Measurements from ENCODE around the gene COG5.

The COG5 gene

GRCh38 chr7:107453388-107453787 lies 110.3 kb downstream of the COG5 start:
- Histone ChIP-seq H3K27ac (no peak overlapping the region), H4K20me1 (ENCODE audit: insufficient read depth) (no peaks in the 10 kb centered on the region), H3K9ac (no peak overlapping the region), H3K4me3 (IDR thresholded peaks at IDR 0.05; ENCODE audit: insufficient read depth, low read depth, low read length) (no peak overlapping the region), H2AFZ (ENCODE audit: low read depth) (no peak overlapping the region), H3K36me3 (ENCODE audit: insufficient read depth) (no peaks in the 10 kb centered on the region), H3K79me2 (ENCODE audit: insufficient read depth, low read depth) (no peaks in the 10 kb centered on the region), H3K4me2 (no peak overlapping the region), H3K4me1 (ENCODE audit: low read depth, poor library complexity, severe bottlenecking) (peaks cover 6% of the 10 kb centered on the region), H3K27me3 (ENCODE audit: insufficient read depth, low read depth) (no peaks in the 10 kb centered on the region)
- TF ChIP-seq, protein P1, sequence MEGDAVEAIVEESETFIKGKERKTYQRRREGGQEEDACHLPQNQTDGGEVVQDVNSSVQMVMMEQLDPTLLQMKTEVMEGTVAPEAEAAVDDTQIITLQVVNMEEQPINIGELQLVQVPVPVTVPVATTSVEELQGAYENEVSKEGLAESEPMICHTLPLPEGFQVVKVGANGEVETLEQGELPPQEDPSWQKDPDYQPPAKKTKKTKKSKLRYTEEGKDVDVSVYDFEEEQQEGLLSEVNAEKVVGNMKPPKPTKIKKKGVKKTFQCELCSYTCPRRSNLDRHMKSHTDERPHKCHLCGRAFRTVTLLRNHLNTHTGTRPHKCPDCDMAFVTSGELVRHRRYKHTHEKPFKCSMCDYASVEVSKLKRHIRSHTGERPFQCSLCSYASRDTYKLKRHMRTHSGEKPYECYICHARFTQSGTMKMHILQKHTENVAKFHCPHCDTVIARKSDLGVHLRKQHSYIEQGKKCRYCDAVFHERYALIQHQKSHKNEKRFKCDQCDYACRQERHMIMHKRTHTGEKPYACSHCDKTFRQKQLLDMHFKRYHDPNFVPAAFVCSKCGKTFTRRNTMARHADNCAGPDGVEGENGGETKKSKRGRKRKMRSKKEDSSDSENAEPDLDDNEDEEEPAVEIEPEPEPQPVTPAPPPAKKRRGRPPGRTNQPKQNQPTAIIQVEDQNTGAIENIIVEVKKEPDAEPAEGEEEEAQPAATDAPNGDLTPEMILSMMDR (conservative IDR thresholded peaks at IDR 0.05; ENCODE audit: low read depth, low read length) = no peak

- TF ChIP-seq, protein P1 (conservative IDR thresholded peaks at IDR 0.05; ENCODE audit: low read depth, low read length) = no peak
- H3K27ac ChIP-seq = no peak overlapping the region
- H2AFZ ChIP-seq (ENCODE audit: low read depth) = no peak overlapping the region
Measured at GRCh38 chr7:107450970-107451369, 112.8 kb downstream of the COG5 start.

DNA sequence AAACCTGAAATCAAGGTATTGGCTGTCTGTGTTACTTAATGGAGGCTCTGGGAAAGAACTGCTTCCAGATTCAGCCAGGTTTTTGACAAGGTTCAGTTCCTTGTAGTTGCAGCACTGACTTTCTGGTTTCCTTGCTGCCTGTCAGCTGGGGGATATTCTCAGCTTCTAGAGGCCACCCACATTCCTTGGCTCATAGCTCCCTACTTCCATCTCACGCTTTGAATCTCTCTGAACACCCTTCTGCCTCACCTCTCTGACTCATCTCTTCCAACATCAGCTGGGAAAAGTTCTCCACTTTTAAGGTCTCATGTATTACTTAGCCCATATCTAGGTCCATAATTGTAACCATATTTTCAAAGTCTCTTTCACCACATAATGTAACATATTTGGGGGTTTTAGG lies 116.7 kb downstream of the COG5 start:
- no peaks in the 10 kb centered on the region for H4K20me1 ChIP-seq (ENCODE audit: insufficient read depth)
- H3K4me2 ChIP-seq = no peak overlapping the region
- no peaks in the 10 kb centered on the region for H3K27me3 ChIP-seq (ENCODE audit: insufficient read depth, low read depth)
- no peak overlapping the region for H2AFZ ChIP-seq (ENCODE audit: low read depth)
- TF ChIP-seq, protein P1 (conservative IDR thresholded peaks at IDR 0.05; ENCODE audit: low read depth, low read length) = no peak
- no peak overlapping the region for H3K9ac ChIP-seq
- no peak overlapping the region for H3K27ac ChIP-seq
- peaks cover 2% of the 10 kb centered on the region for H3K4me1 ChIP-seq (ENCODE audit: low read depth, poor library complexity, severe bottlenecking)
- no peaks in the 10 kb centered on the region for H3K36me3 ChIP-seq (ENCODE audit: insufficient read depth)
- H3K4me3 ChIP-seq (IDR thresholded peaks at IDR 0.05; ENCODE audit: insufficient read depth, low read depth, low read length) = no peak overlapping the region
- H3K79me2 ChIP-seq (ENCODE audit: insufficient read depth, low read depth) = no peaks in the 10 kb centered on the region

More at GRCh38 chr7:107450970-107451369, 112.8 kb downstream of the COG5 start:
- Histone ChIP-seq H3K4me2 (no peak overlapping the region), H4K20me1 (ENCODE audit: insufficient read depth) (no peaks in the 10 kb centered on the region), H3K27me3 (ENCODE audit: insufficient read depth, low read depth) (no peaks in the 10 kb centered on the region), H3K4me1 (ENCODE audit: low read depth, poor library complexity, severe bottlenecking) (peaks cover 6% of the 10 kb centered on the region), H3K4me3 (IDR thresholded peaks at IDR 0.05; ENCODE audit: insufficient read depth, low read depth, low read length) (no peak overlapping the region), H3K36me3 (ENCODE audit: insufficient read depth) (no peaks in the 10 kb centered on the region), H3K79me2 (ENCODE audit: insufficient read depth, low read depth) (no peaks in the 10 kb centered on the region), H3K9ac (no peak overlapping the region)

DNA sequence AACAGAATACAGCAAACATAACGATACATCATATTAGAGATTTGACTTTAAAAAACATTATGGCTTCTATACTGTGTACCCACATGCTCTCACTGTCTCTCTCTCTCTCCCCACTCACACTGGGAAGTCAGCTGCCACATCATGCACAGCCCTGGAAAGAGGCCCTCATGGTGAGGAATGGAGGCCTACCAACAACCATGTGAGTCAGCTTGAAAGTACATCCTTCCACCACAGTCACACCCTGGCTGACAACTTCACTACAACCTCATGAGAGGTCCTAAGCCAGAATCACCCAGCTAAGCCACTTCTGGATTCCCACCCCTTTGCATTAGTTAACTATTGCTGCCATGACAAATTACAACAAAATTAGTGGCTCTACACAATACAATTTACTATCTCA lies 117.2 kb downstream of the COG5 start:
- H3K9ac ChIP-seq = no peak overlapping the region
- no peak overlapping the region for H3K4me2 ChIP-seq
- H3K36me3 ChIP-seq (ENCODE audit: insufficient read depth) = no peaks in the 10 kb centered on the region
- peaks cover 6% of the 10 kb centered on the region for H3K4me1 ChIP-seq (ENCODE audit: low read depth, poor library complexity, severe bottlenecking)
- H3K79me2 ChIP-seq (ENCODE audit: insufficient read depth, low read depth) = no peaks in the 10 kb centered on the region
- no peak overlapping the region for H3K4me3 ChIP-seq (IDR thresholded peaks at IDR 0.05; ENCODE audit: insufficient read depth, low read depth, low read length)
- H3K27ac ChIP-seq = no peak overlapping the region
- H4K20me1 ChIP-seq (ENCODE audit: insufficient read depth) = no peaks in the 10 kb centered on the region
- H3K27me3 ChIP-seq (ENCODE audit: insufficient read depth, low read depth) = no peaks in the 10 kb centered on the region
- TF ChIP-seq, protein P1 (conservative IDR thresholded peaks at IDR 0.05; ENCODE audit: low read depth, low read length) = no peak
- H2AFZ ChIP-seq (ENCODE audit: low read depth) = no peak overlapping the region

Measured in KMS-11 (cell line).